IMR-90 (cell line): ENCODE results near the gene FAM171A1. TPM values are rescaled to one million over a fixed set of nuclear protein-coding genes. Genes with fewer than 3 reads are reported as not detected.

Experiments used
- ATAC-seq: fragments of 200-7000 bp; cut with Tn5 transposase; 2 replicates; pipeline ENCODE4 v1.9.1; 2020; ENCODE audit warnings: low read depth, mild to moderate bottlenecking, moderate library complexity
- BruUV-seq: library from RNA; stranded (reverse); fragments of 400-500 nt; replicated peaks from 2 replicates; lab custom pipeline; 2021; lab: Mats Ljungman, UMichigan
- CTCF ChIA-PET: fragments of 300-600 bp; formaldehyde crosslinking; extraction: SDS; loops from one replicate; lab custom pipeline; 2021; ENCODE audit warnings: antibody characterized with exemption; lab: Yijun Ruan, JAX
- POLR2A ChIA-PET: fragments of 300-600 bp; sonication (Branson Sonifier 250); formaldehyde crosslinking; loops from one replicate; lab custom pipeline; 2022; ENCODE audit warnings: antibody characterized with exemption; ENCODE audit not compliant: unreplicated experiment; lab: Charles Lee
- DNase-seq: peaks from one replicate; pipeline ENCODE4 v3.0.0; 2013
- H2AFZ ChIP-seq: replicated peaks from 2 replicates; pipeline ENCODE3; 2013; ENCODE audit warnings: low read length, mild to moderate bottlenecking; ENCODE audit not compliant: poor library complexity
- H2AK5ac ChIP-seq: 2 replicates; pipeline ENCODE4 v1.6.1; 2013; ENCODE audit warnings: low read depth, low read length, inconsistent platforms
- H2AK9ac ChIP-seq: replicated peaks from 2 replicates; pipeline ENCODE3; 2013; ENCODE audit warnings: mild to moderate bottlenecking, low read depth, low read length, moderate library complexity; ENCODE audit not compliant: poor library complexity
- H2BK120ac ChIP-seq: 2 replicates; pipeline ENCODE4 v1.6.1; 2013; ENCODE audit warnings: low read depth, low read length, inconsistent platforms
- H2BK15ac ChIP-seq: 3 replicates; pipeline ENCODE4 v1.6.1; 2013; ENCODE audit warnings: low read depth, low read length, inconsistent platforms
- H2BK20ac ChIP-seq: 2 replicates; pipeline ENCODE4 v1.6.1; 2013; ENCODE audit warnings: low read depth, mild to moderate bottlenecking, inconsistent platforms, low read length, moderate library complexity
- H2BK5ac ChIP-seq: 2 replicates; pipeline ENCODE4 v1.6.1; 2013; ENCODE audit warnings: mild to moderate bottlenecking, low read depth, low read length, inconsistent platforms; ENCODE audit not compliant: poor library complexity, severe bottlenecking
- H3K14ac ChIP-seq: replicated peaks from 2 replicates; pipeline ENCODE4 v1.6.1; 2013; ENCODE audit warnings: low read depth, low read length, inconsistent platforms
- H3K18ac ChIP-seq: 2 replicates; pipeline ENCODE4 v1.6.1; 2013; ENCODE audit warnings: low read depth, low read length, control low read depth
- H3K23ac ChIP-seq: 2 replicates; pipeline ENCODE4 v1.6.1; 2013; ENCODE audit warnings: low read depth, low read length, inconsistent platforms
- H3K27ac ChIP-seq: 2 replicates; pipeline ENCODE4 v1.5.1; 2013; ENCODE audit warnings: mild to moderate bottlenecking, control low read depth, low read length; ENCODE audit not compliant: insufficient read depth
- H3K27me3 ChIP-seq: 2 replicates; pipeline ENCODE4 v1.6.1; 2013; ENCODE audit warnings: low read length; ENCODE audit not compliant: control insufficient read depth, insufficient read depth
- H3K36me3 ChIP-seq: 2 replicates; pipeline ENCODE4 v1.6.1; 2013; ENCODE audit warnings: low read length, mixed read lengths; ENCODE audit not compliant: control insufficient read depth, insufficient read depth
- H3K4ac ChIP-seq: 2 replicates; pipeline ENCODE4 v1.6.1; 2013; ENCODE audit warnings: low read depth, low read length, inconsistent platforms
- H3K4me1 ChIP-seq: 2 replicates; pipeline ENCODE4 v1.6.1; 2013; ENCODE audit warnings: low read length, mixed read lengths; ENCODE audit not compliant: control insufficient read depth, insufficient read depth
- H3K4me2 ChIP-seq: 2 replicates; pipeline ENCODE4 v1.6.1; 2013; ENCODE audit warnings: low read depth, mild to moderate bottlenecking, control low read depth, low read length, moderate library complexity
- H3K4me3 ChIP-seq: 2 replicates; pipeline ENCODE4 v1.5.1; 2013; ENCODE audit warnings: low read depth, mild to moderate bottlenecking, control low read depth, low read length, moderate library complexity; ENCODE audit not compliant: insufficient read depth
- H3K56ac ChIP-seq: 2 replicates; pipeline ENCODE4 v1.6.1; 2013; ENCODE audit warnings: low read length, inconsistent platforms; ENCODE audit not compliant: insufficient read depth; ENCODE audit errors: extremely low read depth
- H3K79me1 ChIP-seq, 2 experiments: 2 replicates each; pipeline ENCODE4 v1.6.1; 2013; ENCODE audit warnings: low read length in 2 of 2, inconsistent platforms in 1 of 2, low read depth in 1 of 2
- H3K9ac ChIP-seq: 2 replicates; pipeline ENCODE4 v1.6.1; 2013; ENCODE audit warnings: low read depth, low read length, control low read depth
- H3K9me1 ChIP-seq: 2 replicates; pipeline ENCODE4 v1.6.1; 2013; ENCODE audit warnings: low read length, inconsistent platforms; ENCODE audit not compliant: insufficient read depth
- H3K9me3 ChIP-seq: 2 replicates; pipeline ENCODE4 v1.6.1; 2013; ENCODE audit warnings: low read length; ENCODE audit not compliant: control insufficient read depth, insufficient read depth
- H4K20me1 ChIP-seq: 2 replicates; pipeline ENCODE4 v1.6.1; 2013; ENCODE audit warnings: low read length, inconsistent platforms; ENCODE audit not compliant: insufficient read depth
- H4K5ac ChIP-seq: 2 replicates; pipeline ENCODE4 v1.6.1; 2013; ENCODE audit warnings: mild to moderate bottlenecking, low read depth, low read length, control low read depth
- H4K8ac ChIP-seq, 2 experiments: 2 replicates each; pipeline ENCODE4 v1.6.1; 2013; ENCODE audit warnings: low read depth in 2 of 2, low read length in 2 of 2, control low read depth in 1 of 2, inconsistent platforms in 1 of 2
- H4K91ac ChIP-seq: 2 replicates; pipeline ENCODE4 v1.6.1; 2013; ENCODE audit warnings: low read depth, low read length, inconsistent platforms; ENCODE audit not compliant: insufficient read depth
- RAD21 ChIP-seq: IDR thresholded peaks from 2 replicates; pipeline ENCODE4 v1.6.1; 2012; ENCODE audit warnings: low read length, improper control_type of control experiment
- WGBS, 2 experiments: methylation state at CpG; one replicate each; pipeline versions ENCODE4 v1.1.5 to v1.1.7; 2013; ENCODE audit warnings: missing lambda C conversion rate in 2 of 2; ENCODE audit not compliant: insufficient read length in 1 of 2; ENCODE audit errors: extremely low coverage in 2 of 2; 5-methylcytosine and 5-hydroxymethylcytosine counted together
- dilution Hi-C: fragments of 300-500 bp; cut with HindIII; formaldehyde crosslinking; loops from one replicate; pipeline ENCODE4 v1.14.3; 2018; ENCODE audit warnings: low sequenced_read_pairs; ENCODE audit not compliant: unreplicated experiment
- in situ Hi-C: fragments of 300-500 bp; cut with MboI; formaldehyde crosslinking; loops from 3 replicates; pipeline ENCODE4 v1.14.3; 2019; ENCODE audit warnings: low sequenced_read_pairs, inconsistent platforms, mixed read lengths
- intact Hi-C: fragments of 100-400 bp; cut with micrococcal nuclease; formaldehyde crosslinking; loops from 2 replicates; pipeline ENCODE4 v1.10.0; 2022
- polyA plus RNA-seq, 3 experiments: library from polyadenylated mRNA; depleted of rRNA; stranded (reverse); fragments of >200 nt; gene quantifications; 2 replicates each; pipeline ENCODE4 v1.2.3, GENCODE V29; 2012; ENCODE audit warnings: low replicate concordance in 1 of 3
- total RNA-seq: library from RNA; depleted of rRNA; stranded (reverse); fragments of >200 nt; gene quantifications from 2 replicates; pipeline ENCODE4 v1.2.3, GENCODE V29; 2012

FAM171A1 gene
- total and polyA plus RNA-seq, 2 of the 4 experiments (the other 2 are of a cell fraction) = 20.3 to 30.6 TPM

DNA sequence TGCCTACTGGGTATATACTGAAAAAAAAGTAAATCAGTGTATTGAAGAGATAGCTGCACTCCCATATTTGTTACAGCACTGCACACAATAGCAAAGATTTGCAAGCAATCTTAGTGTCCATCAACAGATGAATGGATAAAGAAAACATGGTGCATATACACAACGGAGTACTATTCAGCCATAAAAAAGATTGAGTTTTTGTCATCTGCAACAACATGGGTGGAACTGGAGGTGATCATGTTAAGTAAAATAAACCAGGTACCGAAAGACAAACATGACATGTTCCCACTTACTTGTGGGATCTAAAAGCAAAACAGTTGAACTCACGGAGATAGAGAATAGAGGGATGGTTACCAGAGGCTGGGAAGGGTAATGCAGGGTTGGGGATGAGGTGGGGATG lies 34.2 kb upstream of the FAM171A1 start:
- no CpG with 5 or more reads among the region's 3 CpGs for WGBS, 2 experiments
- TF ChIP-seq RAD21 = no peak
- Histone ChIP-seq H3K4me3 (no peak overlapping the region), H3K23ac (no peak overlapping the region), H2BK15ac (no peak overlapping the region), H4K5ac (no peak overlapping the region), H3K56ac (no peak overlapping the region), H3K18ac (no peak overlapping the region), H3K9me3 (no peaks in the 10 kb centered on the region), H3K4ac (no peak overlapping the region), H3K9me1 (no peaks in the 10 kb centered on the region), H4K20me1 (no peaks in the 10 kb centered on the region), H3K27me3 (peaks cover 14% of the 10 kb centered on the region), H3K79me1 (no peaks in the 10 kb centered on the region), H2AK9ac (no peak overlapping the region), H2AFZ (no peak overlapping the region), H3K14ac (no peak overlapping the region), H4K8ac (no peak overlapping the region), H2BK5ac (no peak overlapping the region), H3K36me3 (no peaks in the 10 kb centered on the region), H2AK5ac (no peak overlapping the region), H3K4me1 (no peaks in the 10 kb centered on the region), H2BK20ac (no peak overlapping the region), H3K9ac (no peak overlapping the region), H3K4me2 (no peak overlapping the region), H3K27ac (no peak overlapping the region), H4K91ac (no peak overlapping the region), H2BK120ac (no peak overlapping the region)
- ChIA-PET CTCF (no interaction called here), POLR2A (no interaction called here)
- in situ Hi-C loops = no loop called here
- no TSS peak for BruUV-seq
- ATAC-seq (no peak), DNase-seq (no peak)
- intact Hi-C loops = no loop called here
- dilution Hi-C loops = no loop called here
